Kidney glomerular epithelial cell (primary cell): ENCODE data around the gene PKP3.
"Not testable (repeated sequence)": the region's sequence is repeated elsewhere in the genome, so short reads cannot be mapped to it uniquely, and the experiment has no call there.

Experiments
- DNase-seq: peaks from one replicate; lab custom pipeline; 2025; lab: John Stamatoyannopoulos, UW

The PKP3 gene

DNA sequence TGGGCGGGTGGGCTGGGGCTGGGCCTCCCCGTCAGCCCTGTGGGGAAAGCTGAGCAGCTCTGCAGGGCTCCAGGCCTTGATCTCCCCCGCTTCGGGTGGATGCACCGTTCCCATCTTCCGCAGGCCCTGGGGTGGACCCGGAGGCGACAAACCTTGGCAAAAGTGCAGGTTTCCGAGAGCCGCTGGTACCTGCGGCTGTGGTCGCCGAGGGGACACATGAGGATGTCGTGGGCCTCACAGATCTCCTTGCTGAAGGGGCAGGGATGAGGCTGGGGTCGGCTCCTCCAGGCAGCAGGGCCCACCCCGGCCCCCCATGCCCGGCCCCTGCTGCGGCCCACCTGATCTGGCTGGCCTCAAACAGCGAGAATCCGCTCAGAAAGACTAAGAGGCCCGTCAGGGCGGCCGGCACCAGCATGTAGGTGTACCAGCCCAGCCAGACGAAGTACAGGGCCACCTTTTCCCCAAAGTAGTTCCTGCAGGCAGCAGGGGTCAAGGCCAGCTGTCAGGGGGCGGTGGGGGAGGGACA lies 36.0 kb downstream of the PKP3 start:
- DNase-seq, result no peak

DNA sequence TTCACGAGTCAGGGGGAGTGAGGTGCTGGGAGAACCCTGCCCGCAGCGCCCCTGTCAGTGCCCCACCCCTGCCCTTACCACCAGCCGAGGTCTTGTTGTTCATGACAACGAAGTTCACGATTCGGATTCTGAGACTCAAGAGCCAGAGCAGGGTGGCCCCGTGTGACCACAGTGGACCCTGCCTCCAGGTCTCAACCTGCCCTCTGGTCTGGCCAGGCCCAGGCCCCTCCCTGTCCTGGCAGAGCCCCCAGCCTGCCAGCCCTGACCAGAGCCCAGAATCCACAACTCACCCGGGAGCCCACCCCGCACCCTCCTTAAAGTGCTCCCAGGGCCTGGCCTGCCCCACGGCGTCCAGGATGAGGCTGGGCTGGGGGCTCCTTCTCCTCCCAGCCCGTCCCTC lies 37.9 kb downstream of the PKP3 start:
- DNase-seq, result no peak

DNA sequence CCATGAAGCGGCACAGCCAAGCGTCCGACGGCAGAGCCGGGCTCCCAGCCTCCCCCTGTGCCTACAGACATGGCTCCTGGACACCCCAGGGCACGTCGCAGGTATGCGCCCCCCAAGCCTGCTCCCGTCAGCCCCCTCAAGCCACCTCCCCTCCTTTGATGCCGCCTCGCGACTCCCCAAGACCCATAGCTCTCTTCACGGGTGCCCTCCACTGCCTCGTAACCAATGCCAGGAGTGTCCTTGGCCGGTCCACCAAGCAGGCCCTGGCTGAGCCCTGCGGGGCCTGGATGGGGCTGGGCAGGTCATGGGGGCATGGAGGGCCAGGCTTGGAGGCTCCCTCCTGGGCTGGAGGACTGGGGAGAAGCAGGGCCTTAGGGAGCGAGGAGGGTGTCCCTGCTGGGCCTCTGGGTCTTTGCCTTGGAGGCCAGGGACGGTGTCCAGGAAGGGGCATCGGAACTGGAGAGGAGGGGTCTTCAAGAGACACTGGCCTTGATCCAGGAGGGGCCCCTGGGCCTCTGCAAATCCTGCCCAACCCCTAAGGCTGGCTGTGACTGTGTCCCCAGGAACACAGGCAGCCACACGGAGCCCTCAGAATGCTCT lies 38.6 kb downstream of the PKP3 start:
- no peak for DNase-seq

DNA sequence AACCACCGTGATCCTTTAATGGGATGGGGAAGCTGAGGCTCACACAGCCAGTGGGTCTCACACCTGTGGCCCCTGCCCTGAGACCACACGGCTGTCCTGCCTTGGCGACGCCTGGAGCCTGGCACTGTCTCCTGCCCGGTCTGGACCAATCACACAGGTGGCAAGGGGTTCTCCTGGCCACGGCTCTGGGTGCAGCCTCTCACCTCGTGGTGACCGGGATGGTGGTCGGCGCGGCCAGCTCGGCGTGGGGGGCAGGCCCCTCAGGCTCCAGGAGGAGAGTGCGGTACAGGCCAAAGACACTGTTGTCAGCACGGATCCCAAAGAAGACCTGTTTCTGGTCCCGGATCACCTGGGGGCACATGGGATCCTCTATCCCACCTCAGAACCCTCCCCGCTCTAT lies 39.1 kb downstream of the PKP3 start:
- no peak for DNase-seq

DNA sequence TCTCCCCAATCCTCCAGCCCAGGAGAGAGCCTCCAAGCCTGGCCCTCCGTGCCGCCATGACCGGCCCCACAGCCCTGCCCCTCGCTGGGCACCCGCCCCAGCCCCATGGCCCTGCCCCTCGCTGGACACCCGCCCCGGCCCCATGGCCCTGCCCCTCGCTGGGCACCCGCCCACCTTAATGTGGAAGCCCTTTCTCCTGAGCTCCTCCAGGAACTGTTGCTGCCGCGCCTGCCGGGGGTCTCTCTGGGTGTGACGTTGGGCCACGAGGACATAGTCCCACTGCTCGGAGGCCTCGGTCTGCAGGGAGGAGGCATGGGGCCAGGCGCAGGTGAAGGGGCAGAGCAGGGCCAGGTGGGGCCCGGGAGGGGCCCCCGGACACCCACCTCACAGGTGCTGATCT lies 39.6 kb downstream of the PKP3 start:
- no peak for DNase-seq

DNA sequence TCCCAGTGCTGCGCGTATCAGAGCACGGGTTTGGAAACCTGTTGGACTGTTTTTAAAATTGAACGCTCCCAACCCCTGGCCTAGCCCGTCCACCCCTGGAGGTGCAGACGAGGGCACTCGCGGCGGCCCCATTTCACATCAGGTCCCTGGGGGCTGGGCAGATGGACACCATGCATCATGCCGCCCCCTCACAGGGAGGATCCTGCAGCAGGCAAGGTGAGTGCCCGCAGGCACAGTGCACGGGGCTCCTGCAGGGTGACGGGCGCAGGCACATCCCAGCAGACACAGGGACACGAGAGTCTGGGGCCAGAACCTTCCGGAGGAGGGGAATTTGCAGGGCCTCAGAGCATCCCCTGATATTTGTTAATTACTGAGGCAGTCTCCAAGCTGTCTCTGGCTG lies 40.5 kb downstream of the PKP3 start:
- DNase-seq, result no peak

DNA sequence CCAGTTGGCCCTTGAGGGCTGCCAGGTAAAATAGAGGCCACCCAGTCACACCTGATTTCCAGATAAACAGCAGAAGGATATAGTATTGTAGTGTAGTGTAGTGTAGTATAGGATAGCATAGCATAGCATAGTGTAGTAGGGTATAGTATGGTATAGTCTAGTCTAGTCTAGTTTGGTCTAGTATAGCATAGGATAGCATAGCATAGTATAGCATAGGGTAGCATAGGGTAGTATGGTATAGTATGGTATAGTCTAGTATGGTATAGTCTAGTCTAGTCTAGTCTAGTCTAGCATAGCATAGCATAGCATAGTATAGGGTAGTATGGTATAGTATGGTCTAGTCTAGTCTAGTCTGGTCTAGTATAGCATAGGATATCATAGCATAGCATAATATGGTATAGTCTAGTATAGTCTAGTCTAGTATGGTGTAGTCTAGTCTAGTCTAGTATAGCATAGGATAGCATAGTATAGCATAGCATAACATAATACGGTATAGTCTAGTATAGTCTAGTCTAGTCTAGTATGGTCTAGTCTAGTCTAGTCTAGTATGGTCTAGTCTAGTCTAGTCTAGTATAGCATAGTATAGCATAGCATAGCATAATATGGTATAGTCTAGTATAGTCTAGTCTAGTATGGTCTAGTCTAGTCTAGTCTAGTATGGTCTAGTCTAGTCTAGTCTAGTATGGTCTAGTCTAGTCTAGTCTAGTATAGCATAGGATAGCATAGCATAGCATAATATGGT lies 41.2 kb downstream of the PKP3 start:
- not testable (repeated sequence) for DNase-seq

DNA sequence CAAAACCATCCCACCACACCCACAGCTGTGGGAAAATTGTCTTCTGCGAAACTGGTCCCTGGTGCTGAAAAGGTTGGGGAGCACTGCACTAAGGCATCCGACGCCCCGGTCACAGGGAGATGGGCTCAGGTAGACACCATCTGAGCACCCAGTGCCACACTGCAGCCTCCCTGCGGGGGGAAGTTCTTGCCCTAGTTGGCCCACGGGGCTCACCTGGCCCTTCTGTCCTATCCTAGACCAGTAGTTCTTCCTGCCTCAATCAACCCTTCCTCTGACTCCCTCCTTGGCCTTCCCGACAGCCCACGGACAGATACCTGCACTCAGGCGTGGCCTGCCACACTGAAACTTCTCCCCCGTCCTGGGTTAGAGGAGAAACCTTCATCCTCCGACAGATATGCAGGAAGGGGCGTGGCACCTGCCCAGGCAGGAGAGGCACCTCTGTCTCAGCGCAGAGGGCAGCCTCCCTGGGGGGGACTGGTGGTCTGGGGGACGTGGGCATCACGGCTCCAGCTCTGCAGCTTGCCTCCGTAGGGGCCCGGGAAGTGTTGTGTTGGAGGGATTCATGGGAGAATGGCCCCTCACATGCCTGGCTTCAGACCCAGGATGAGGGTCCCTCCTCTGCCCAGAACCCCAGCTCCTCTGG lies 43.3 kb downstream of the PKP3 start:
- no peak for DNase-seq

DNA sequence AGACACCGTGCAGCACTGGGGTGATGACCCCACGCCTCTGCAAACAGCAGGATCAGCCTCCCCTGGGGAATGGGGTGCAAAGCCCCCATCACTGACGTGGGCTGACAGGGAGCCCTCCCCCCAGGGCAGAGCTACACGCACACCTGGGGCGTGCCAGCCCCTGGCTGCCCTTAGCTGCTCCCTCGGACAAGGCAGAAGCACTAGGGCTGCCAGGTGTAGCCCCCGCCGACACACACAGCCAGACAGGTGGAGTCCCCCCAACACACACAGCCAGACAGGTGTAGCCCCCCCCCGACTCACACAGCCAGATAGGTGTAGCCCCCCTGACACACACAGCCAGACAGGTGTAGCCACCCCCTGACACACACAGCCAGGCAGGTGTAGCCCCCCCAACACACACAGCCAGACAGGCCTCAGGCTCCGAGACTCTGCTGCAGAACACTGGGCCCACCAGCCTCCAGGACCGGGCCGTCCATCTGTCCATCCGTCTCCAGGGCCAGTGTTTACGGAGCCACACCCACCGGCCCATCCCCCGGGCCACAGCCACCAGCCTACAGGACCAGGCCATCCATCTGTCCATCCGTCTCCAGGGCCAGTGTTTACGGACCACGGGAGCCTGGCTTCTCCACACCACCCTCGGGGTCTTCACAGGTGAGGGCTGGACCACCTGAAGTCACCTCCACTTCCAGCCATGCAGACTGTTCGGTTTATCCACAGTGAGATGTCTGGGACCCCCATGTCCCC lies 44.3 kb downstream of the PKP3 start:
- DNase-seq, result no peak

DNA sequence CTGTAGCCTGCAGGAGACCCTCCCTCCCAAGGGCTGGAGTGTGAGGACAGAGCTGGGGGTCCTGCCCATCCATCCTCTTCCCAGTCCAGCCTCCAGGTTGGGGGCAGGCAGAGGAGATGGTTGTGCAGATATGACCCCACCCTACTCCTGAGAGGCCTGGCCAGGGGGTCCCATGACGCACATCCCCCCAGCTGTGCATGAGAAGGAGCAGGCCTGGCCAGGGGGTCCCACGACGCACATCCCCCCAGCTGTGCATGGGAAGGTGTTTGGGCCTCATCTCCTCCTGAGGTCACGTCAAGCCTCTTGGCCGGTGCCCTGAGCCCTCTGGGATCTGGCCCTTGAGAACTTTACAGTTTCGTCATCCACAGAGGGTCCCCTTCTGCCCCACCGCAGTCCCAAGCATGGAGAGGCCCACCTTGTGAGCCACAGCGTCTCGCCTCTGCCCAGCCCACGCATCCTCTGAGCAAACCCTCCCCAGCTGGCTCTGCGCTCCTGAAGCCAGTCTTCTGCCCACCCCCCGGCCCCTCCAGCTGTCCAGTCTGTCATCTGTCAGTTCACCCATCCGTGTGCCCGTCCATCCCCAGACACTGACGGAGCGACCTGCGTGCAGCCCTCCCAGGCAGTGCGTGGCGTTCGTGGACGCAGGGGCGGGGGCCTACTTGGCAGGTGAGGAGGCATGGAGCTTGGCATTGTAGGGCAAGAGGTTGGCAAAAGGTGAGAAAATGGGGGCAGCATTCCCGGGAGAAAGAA lies 45.5 kb downstream of the PKP3 start:
- DNase-seq, result no peak

DNA sequence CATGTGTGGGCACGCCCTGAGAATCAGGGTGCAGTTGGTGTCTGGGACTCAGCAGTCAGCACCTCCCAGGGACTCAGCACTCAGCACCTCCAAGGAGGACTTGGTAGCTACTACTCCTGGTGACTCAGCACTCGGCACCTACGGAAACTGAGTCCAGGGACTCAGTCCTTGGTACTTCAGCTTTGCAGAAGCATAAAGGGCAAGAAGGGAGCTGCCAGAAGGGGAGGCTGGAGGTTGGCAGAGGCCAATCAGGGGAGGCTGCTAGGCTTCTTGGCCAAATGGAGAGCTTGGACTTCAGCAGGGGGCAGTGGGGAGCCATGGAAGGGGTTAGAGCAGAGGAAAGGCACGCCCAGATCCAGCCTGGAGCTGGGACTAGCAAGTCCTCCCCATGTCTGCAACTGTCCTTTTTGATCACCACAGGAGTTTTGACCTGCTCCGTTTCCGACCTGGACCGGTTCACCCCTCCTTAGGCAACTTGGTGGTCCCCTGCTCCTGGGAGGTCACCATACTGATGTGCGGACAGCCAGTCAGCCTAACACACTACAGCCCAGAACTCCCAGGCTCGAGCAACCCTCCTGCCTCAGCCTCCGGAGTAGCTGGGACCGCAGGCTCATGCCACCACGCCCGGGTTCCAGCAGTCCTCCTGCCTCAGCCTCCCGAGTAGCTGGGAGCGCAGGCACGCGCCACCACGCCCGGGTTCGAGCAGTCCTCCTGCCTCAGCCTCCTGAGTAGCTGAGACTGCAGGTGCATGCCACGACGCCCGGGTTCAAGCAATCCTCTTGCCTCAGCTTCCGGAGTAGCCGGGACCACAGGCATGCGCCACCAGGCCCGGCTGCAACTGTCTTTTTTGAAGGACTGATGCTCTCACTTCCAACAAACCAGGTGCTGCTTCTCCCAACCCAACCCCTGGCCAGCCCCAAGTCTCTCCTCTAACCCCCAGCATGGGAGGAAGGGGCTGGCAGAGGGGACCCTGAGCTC lies 46.3 kb downstream of the PKP3 start:
- DNase-seq, result no peak

DNA sequence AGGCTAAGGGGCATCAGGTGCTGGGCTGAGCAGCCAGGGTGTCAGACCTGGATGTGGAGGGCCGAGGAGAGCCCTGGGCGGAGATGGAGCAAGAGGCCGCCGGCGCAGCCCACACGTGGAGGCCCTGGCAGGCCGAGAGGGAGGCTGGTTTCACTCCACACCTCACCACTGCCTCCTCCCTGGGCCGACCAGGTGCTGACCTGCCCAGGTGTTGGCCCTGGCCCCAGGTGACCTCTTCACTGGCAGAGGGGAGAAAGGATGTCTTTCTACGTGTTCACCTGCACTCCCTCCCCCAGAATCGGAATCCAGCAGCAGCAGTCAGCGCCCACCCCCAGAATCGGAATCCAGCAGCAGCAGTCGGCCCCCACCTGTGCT lies 47.0 kb downstream of the PKP3 start:
- DNase-seq, result no peak

DNA sequence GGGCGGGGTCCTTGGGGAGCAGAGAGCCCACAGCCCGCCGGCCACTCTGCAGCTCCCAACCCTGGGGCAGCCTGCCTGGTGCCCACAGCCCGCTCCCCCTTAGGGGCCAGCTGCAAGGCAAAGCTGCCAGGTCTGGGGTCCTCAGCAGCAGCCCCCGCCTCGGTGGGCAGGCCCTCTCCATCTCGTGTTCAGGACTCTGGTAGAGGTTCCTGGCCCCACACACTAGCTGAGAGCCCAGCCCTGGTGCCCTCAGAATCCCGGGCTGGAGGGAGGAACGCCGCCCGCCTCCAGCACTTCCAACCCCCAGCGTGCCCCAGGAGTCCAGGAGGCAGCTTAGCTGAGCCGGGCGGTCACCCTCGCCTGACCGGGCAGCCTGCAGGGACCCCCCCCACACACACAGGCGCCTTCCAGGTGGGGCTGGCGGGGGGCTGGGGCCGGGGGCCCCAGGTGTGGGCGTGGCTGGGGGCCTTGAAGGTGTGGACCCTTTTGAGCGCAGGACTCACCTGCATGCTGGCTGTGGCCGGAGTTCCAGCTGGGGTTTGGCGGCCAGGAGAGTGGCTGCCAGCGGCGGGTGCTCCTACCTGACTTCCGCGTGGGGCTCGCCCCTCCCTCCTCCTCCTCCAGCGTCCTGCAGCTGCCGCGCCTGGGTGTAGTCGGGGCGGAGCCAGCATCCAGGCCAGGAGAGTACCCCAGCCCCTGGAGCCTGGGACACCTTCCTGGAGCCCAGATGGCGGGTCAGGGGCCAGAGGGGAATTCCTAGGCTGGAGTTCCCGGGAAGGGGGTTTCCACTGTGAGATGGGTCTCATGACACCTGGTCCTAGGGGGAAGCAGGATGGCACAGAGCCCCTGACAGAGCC lies 47.6 kb downstream of the PKP3 start, which contains the start of gene ANO9:
ANO9 (minus strand) TSS at position 594 of the 857 bp plus-strand sequence; CDS start at position 509, 85 bp downstream.
- DNase-seq, result no peak

DNA sequence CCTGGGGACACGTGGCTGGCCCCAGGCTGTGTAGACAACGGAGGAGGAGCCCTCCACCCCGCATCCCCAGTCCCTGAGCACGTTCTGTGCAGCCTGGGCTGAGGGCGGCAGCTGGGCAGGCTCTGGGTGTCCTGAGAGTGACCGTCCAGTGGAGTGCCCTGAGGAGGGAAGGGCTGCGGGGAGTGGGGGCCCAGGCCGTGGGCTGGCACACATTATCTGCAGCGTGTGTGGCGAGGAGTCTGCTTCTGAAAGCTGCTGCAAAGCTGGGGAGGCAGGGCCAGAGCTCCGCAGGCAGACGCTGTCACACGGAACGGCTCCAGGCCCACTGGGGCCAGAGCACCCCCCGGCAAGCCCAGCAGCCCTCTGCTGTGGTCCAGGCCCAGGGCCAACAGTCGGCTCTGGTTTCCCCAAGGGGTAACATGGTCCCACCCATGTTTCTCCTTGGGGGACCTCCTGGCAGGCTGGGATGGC lies 48.6 kb downstream of the PKP3 start:
- DNase-seq, result no peak

DNA sequence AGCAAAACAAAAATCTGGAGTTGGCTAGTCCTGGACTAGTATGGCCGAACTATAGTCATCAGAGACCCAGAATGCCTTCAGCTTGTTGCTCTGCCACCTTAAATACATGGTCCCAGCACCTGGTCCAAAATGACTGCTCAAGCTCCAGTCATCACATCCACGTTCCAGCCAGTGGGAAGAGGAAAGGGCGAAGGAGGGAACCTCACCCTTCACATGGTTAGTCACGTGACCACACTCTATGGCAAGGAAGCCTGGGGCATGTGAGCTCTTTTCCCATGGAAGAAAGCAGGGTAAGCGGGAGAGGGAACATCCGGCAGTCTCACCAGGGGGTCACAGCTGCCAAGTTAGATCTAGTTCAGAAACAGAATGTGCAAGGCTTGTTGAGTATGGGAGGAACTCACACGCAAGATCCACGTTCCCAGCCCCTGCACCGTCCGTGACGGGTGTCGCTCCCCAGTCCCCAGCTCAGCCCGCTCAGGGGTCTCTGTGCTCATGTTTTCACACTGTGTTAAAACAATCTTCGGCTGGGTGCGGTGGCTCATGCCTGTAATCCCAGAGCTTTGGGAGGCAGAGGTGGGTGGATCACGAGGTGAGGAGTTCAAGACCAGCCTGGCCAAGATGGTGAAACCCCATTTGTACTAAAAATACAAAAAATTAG lies 49.7 kb downstream of the PKP3 start:
- no peak for DNase-seq

DNA sequence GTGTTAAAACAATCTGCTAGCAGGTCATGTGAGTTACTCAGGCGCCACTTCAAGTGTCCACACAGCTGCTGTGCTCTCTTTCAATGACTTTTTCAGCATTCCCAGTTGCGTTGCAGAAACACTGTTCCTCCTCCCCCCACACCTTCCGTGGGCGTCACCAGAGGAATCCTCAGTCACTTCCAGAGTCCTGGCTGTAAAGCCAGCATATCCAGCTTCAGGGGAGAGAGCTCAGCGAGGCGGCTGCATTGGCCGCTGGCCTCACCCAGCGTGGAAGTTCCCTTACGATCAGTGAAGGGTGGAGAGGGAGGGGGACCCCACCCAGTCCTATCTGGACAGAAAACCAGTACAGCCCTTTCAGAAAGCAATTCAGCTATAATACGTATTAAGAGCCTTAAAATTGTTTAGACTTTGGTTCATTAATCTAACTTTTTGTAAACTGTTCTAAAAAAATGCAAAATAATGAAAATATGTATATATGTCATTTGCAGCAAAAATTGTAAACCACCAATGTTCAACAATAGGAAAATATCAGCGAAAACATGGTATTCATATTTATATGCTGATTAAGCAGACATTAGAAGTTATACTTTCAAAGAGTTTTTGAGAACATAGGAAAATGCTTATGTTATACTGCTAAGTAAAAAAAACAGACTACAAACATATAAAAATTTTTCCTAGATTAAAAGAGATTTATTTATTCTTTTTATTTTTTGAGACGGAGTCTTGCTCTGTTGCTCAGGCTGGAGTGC lies 50.6 kb downstream of the PKP3 start:
- peak; percentile 12 for DNase-seq

DNA sequence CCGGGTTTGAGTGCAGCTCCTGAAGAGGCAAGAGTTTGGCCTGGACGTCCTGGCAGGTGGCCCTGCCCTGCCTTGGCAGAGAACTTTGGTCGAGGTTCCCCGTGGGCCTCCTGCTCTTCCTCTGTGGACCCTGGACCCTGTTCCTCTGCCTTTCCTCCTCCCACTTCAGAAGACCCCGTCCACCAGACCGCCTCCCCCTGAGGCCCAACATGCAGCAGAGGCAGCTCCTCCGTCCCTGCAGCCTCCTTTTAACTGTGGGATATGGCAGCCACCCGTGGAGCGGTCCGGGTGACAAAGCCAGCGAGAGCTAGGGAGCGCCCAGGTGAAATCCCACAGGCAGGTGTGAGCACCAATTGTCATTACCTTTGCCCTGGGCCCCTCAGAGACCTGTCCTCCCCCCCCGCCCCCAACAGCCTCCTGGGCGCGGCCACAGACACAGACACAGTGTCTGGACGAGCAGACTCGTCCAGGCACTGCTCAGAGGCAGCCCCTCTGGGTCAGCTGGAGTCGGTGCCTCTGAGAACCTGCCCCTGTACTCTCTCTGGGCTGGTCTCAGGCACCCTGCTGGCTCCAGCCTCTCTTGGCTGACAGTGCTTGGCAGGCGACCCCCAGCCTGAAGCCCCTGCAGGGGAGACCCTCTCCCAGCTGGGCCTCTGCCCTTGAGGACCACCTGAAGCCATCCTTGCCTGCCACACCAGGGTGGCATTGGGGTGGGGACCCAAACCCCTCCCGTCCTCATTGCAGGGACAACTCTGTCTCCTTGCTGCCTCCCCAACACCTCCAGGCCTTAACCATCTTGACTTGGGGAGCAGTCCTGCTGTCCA lies 52.0 kb downstream of the PKP3 start:
- no peak for DNase-seq
